Karpas-422 (cell line): Measurements from ENCODE around the gene CLDN15. TPM values are rescaled to one million over a fixed set of nuclear protein-coding genes. Genes with fewer than 3 reads are reported as not detected.

Experiments used
- DNase-seq: peaks from one replicate; pipeline ENCODE4 v3.0.0-alpha.2; 2015
- H2AFZ ChIP-seq: fragments of 200-600 bp; sonication (generic); 2 replicates; pipeline ENCODE4 v1.6.1; 2014; ENCODE audit warnings: antibody characterized with exemption, low read length, mixed read lengths
- H3K27ac ChIP-seq: fragments of 200-600 bp; sonication (generic); 2 replicates; pipeline ENCODE4 v1.5.1; 2014; ENCODE audit warnings: mild to moderate bottlenecking, low read length, moderate library complexity
- H3K27me3 ChIP-seq: fragments of 200-600 bp; sonication (generic); 2 replicates; pipeline ENCODE4 v1.6.1; 2014; ENCODE audit warnings: low read length, mixed read lengths
- H3K36me3 ChIP-seq: fragments of 200-600 bp; sonication (generic); 2 replicates; pipeline ENCODE4 v1.6.1; 2014; ENCODE audit warnings: low read length, mixed read lengths; ENCODE audit not compliant: insufficient read depth
- H3K4me1 ChIP-seq: fragments of 200-600 bp; sonication (generic); 2 replicates; pipeline ENCODE4 v1.6.1; 2014; ENCODE audit warnings: mild to moderate bottlenecking, low read length, mixed read lengths
- H3K4me2 ChIP-seq: fragments of 200-600 bp; sonication (generic); 2 replicates; pipeline ENCODE4 v1.6.1; 2014; ENCODE audit warnings: low read length, low read depth, mild to moderate bottlenecking; ENCODE audit not compliant: poor library complexity, severe bottlenecking
- H3K4me3 ChIP-seq: fragments of 200-600 bp; sonication (generic); 2 replicates; pipeline ENCODE4 v1.5.1; 2014; ENCODE audit warnings: mild to moderate bottlenecking, antibody characterized with exemption, low read length, mixed read lengths
- H3K79me2 ChIP-seq: fragments of 200-600 bp; sonication (generic); 2 replicates; pipeline ENCODE4 v1.6.1; 2014; ENCODE audit warnings: mild to moderate bottlenecking, low read length, mixed read lengths
- H3K9ac ChIP-seq: fragments of 200-600 bp; sonication (generic); 2 replicates; pipeline ENCODE4 v1.6.0; 2014; ENCODE audit warnings: low read length
- H3K9me2 ChIP-seq: fragments of 200-600 bp; sonication (generic), shearing (Covaris generic); replicated peaks from 2 replicates; pipeline ENCODE4 v1.6.0; 2014; ENCODE audit warnings: mild to moderate bottlenecking, low read length, moderate library complexity; ENCODE audit not compliant: insufficient read depth
- H3K9me3 ChIP-seq: fragments of 300-700, 200-600 bp; sonication (generic); 2 replicates; pipeline ENCODE4 v1.6.1; 2014; ENCODE audit warnings: low read length, mixed read lengths
- H4K20me1 ChIP-seq: fragments of 200-600 bp; sonication (generic); 2 replicates; pipeline ENCODE4 v1.6.1; 2014; ENCODE audit warnings: mild to moderate bottlenecking, antibody characterized with exemption, low read length, low read depth; ENCODE audit not compliant: insufficient read depth
- small RNA-seq: library from RNA; depleted of rRNA; stranded (forward); fragments of <200 nt; gene quantifications from one replicate; pipeline ENCODE3, GENCODE V24; 2014
- total RNA-seq: library from RNA; depleted of rRNA; stranded (reverse); fragments of >200 nt; shearing (Covaris generic); gene quantifications from 2 replicates; pipeline ENCODE4 v1.2.3, GENCODE V29; 2014; ENCODE audit warnings: low replicate concordance; rRNA removed

Gene CLDN15
- total RNA-seq, 1 experiment from 2014 or later: 12.2 TPM

DNA sequence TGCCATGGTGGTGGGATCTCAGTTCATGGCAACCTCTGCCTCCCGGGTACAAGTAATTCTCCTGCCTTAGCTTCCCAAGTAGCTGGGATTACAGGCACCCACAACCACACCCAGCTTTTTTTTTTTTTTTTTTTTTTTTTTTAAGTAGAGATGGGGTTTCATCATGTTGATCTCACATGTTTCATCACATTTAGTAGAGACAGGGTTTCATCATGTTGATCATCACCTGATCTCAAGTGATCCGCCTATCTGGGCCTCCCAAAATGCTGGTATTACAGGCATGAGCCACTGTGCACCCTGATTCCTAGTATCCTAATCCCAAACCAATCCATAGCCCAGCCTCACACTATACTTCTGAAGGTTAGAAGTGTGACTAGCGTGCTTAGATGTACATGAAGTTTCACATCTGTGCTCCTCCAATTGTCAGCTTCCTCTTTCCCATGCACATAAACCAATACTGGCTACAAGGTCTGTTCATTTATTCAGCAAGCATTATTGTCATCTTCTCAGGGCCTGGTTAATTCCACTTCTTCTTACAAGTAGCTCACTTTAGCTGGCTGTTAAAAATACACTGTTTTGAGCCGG lies 50.7 kb downstream of the CLDN15 start:
- no peak overlapping the region for H3K4me2 ChIP-seq
- H3K4me1 ChIP-seq: peaks cover 6% of the 10 kb centered on the region
- H3K9ac ChIP-seq: no peak overlapping the region
- H3K9me2 ChIP-seq: no peaks in the 10 kb centered on the region
- no peaks in the 10 kb centered on the region for H3K9me3 ChIP-seq
- H2AFZ ChIP-seq: no peak overlapping the region
- no peaks in the 10 kb centered on the region for H3K27me3 ChIP-seq
- peak; percentile 54 for DNase-seq
- H4K20me1 ChIP-seq: no peaks in the 10 kb centered on the region
- H3K79me2 ChIP-seq: no peaks in the 10 kb centered on the region
- no peak overlapping the region for H3K4me3 ChIP-seq
- no peaks in the 10 kb centered on the region for H3K36me3 ChIP-seq
- H3K27ac ChIP-seq: no peak overlapping the region

DNA sequence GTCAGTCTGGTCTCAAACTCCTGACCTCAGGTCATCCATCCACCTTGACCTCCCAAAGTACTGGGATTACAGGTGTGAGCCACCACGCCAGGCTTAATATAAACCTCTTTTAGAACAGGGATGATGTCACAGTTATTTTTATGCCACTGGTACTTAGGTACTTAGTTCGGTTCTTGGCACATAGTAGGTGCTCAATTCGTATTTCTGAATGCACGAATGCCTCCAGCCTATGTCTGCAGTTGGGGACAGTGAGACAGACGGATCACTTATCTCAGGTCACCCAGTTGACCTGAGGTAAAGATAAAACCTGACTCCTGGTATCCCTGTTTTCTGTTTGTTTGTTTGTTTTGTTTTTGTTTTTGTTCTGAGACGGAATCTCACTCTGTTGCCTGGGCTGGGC lies 51.4 kb downstream of the CLDN15 start:
- H3K27ac ChIP-seq: no peak overlapping the region
- no peak overlapping the region for H3K4me3 ChIP-seq
- H3K9me3 ChIP-seq: no peaks in the 10 kb centered on the region
- H3K36me3 ChIP-seq: no peaks in the 10 kb centered on the region
- DNase-seq: no peak
- H3K9me2 ChIP-seq: no peaks in the 10 kb centered on the region
- H3K27me3 ChIP-seq: no peaks in the 10 kb centered on the region
- H2AFZ ChIP-seq: no peak overlapping the region
- no peaks in the 10 kb centered on the region for H4K20me1 ChIP-seq
- peaks cover 7% of the 10 kb centered on the region for H3K4me1 ChIP-seq
- H3K79me2 ChIP-seq: no peaks in the 10 kb centered on the region
- no peak overlapping the region for H3K4me2 ChIP-seq
- no peak overlapping the region for H3K9ac ChIP-seq

DNA sequence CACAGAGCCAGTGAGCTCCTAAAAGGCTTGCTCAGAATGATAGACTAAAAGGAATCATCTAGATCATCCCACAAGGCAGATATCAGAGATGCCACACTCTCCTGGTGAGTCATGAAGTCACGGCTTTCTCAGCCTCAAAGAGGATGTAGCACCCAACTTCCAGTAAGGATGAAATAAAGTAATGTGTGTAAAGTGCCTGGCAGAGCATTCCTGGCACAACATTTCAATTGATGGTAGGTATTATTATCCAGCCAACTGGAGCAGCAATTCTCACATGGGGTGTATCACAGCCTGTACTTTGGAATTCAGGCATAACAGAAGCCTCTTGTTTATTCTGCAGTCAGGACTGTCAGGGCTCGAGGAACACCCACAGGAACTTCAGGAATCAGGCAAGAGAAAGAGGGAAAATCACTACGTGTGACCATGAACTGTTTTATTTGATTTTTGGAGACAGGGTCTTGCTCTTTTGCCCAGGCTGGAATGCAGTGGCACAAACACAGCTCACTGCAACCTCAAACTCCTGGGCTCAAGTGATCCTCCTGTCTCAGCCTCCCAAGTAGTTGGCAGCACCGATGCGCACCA lies 52.3 kb downstream of the CLDN15 start:
- Histone ChIP-seq H3K4me1 (peaks cover 7% of the 10 kb centered on the region), H3K79me2 (no peaks in the 10 kb centered on the region), H3K27me3 (no peaks in the 10 kb centered on the region), H3K4me2 (no peak overlapping the region), H3K9me3 (no peaks in the 10 kb centered on the region), H3K9me2 (no peaks in the 10 kb centered on the region), H3K9ac (no peak overlapping the region), H3K4me3 (no peak overlapping the region), H3K27ac (no peak overlapping the region), H4K20me1 (no peaks in the 10 kb centered on the region), H3K36me3 (no peaks in the 10 kb centered on the region), H2AFZ (no peak overlapping the region)
- no peak for DNase-seq

Small RNA genes lying within 50 kb of the gene (small RNA-seq; reads per million reads assigned to genes)
- gene RNU6-1104P: not detected

Other genes starting within 250 kb of the CLDN15 start
- not detected in 2 replicates for gene MUC17, start 217.7 kb downstream of the CLDN15 start, total RNA-seq
- gene TRIM56, start 152.3 kb downstream of the CLDN15 start, total RNA-seq: 8.1 and 14.0 TPM in 2 replicates
- gene SERPINE1, start 110.7 kb downstream of the CLDN15 start, total RNA-seq: not detected in 2 replicates
- 150 and 256 TPM in 2 replicates for gene AP1S1, start 83.3 kb downstream of the CLDN15 start, total RNA-seq
- 0.86 and 1.4 TPM in 2 replicates for gene VGF, start 72.2 kb downstream of the CLDN15 start, total RNA-seq
- not detected in 2 replicates for gene NAT16, start 57.5 kb downstream of the CLDN15 start, total RNA-seq
- not detected in 2 replicates for gene MOGAT3, start 36.8 kb downstream of the CLDN15 start, total RNA-seq
- 11.1 and 20.5 TPM in 2 replicates for gene PLOD3, start 20.2 kb downstream of the CLDN15 start, total RNA-seq
- gene ZNHIT1, start 19.6 kb downstream of the CLDN15 start, total RNA-seq: 50.9 and 116 TPM in 2 replicates
- 104 and 210 TPM in 2 replicates for gene FIS1, start 7.3 kb upstream of the CLDN15 start, total RNA-seq
- gene IFT22, start 84.0 kb upstream of the CLDN15 start, total RNA-seq: 29.7 and 39.1 TPM in 2 replicates
- not detected in 2 replicates for gene COL26A1, start 125.1 kb upstream of the CLDN15 start, total RNA-seq